Kidney (tissue), 14 donors: Measurements from ENCODE around the gene ATAD1. TPM values are rescaled to one million over a fixed set of nuclear protein-coding genes. Genes with fewer than 3 reads are reported as not detected.
"Not testable (repeated sequence)": the region's sequence is repeated elsewhere in the genome, so short reads cannot be mapped to it uniquely, and the experiment has no call there.

Source experiments
- DNase-seq, 5 donors: peaks; one replicate each; pipeline ENCODE4 v3.0.0-alpha.2; 2013 to 2020
- FAIRE-seq: peaks from 2 replicates; lab custom pipeline; 2012; peaks lifted over from hg19 to GRCh38; lab: Jason Lieb, UNC
- H3K27ac ChIP-seq, 2 donors: one replicate each; pipeline ENCODE4 v1.7.0; 2013; ENCODE audit warnings: low read depth in 2 of 2, low read length in 2 of 2, inconsistent platforms in 1 of 2
- H3K27me3 ChIP-seq: one replicate; pipeline ENCODE4 v1.7.1; 2013; ENCODE audit warnings: low read length, inconsistent platforms; ENCODE audit not compliant: control insufficient read depth, insufficient read depth
- H3K36me3 ChIP-seq, 3 donors: one replicate each; pipeline versions ENCODE4 v1.7.0 to v1.7.1; 2013; ENCODE audit warnings: low read length in 3 of 3, control low read depth in 1 of 3, inconsistent platforms in 1 of 3; ENCODE audit not compliant: insufficient read depth in 3 of 3, control insufficient read depth in 2 of 3
- H3K4me1 ChIP-seq, 3 donors: one replicate each; pipeline versions ENCODE4 v1.7.0 to v1.7.1; 2013; ENCODE audit warnings: low read length in 3 of 3, inconsistent platforms in 1 of 3, low read depth in 1 of 3; ENCODE audit not compliant: control insufficient read depth in 2 of 3, insufficient read depth in 2 of 3
- H3K4me3 ChIP-seq, 3 donors: one replicate each; pipeline versions ENCODE4 v1.7.0 to v1.8.1; 2013; ENCODE audit warnings: low read length in 3 of 3, control low read depth in 1 of 3, inconsistent platforms in 1 of 3
- H3K9ac ChIP-seq, 3 donors: one replicate each; pipeline versions ENCODE4 v1.7.0 to v1.7.1; 2013; ENCODE audit warnings: low read length in 3 of 3, control low read depth in 1 of 3, inconsistent platforms in 1 of 3
- H3K9me3 ChIP-seq, 3 donors: one replicate each; pipeline versions ENCODE4 v1.7.0 to v1.7.1; 2013; ENCODE audit warnings: low read length in 3 of 3, control low read depth in 1 of 3, inconsistent platforms in 1 of 3; ENCODE audit not compliant: control insufficient read depth in 2 of 3, insufficient read depth in 1 of 3
- CTCF ChIP-seq: IDR thresholded peaks from 3 replicates; pipeline ENCODE4 v1.5.1; 2012; ENCODE audit warnings: mild to moderate bottlenecking, moderate library complexity, borderline replicate concordance; ENCODE audit not compliant: insufficient read depth; ENCODE audit errors: extremely low read depth
- intact Hi-C: fragments of 100-400 bp; cut with DNase I; formaldehyde crosslinking; loops from one replicate; pipeline ENCODE4 v1.11.1; 2022
- polyA plus RNA-seq: library from polyadenylated mRNA; stranded (reverse); fragments of 350-450 nt; fragmentation: Illumina TruSeq; extraction: RNeasy Lipid Tissue Mini Kit (QIAGEN cat#74804); gene quantifications from one replicate; pipeline ENCODE4 v1.2.3, GENCODE V29; 2014; ENCODE audit warnings: low read depth, low replicate concordance; ENCODE audit not compliant: insufficient read depth
- total RNA-seq: library from RNA; stranded (reverse); fragmentation: NEBNext Ultra II Directional; extraction: Animal tissue kit (Norgen Biotek cat#: 25700); gene quantifications from one replicate; pipeline ENCODE4 v1.2.1, GENCODE V29; 2021
- donor health status: control.
- donor health status: control.
- donor health status: control.
- donor health status: control.
- donor health status: control.
- donor health status: DM: yes; HTN: yes; CAD: no.
- donor health status: Normal renal cell carcinoma (clear cell type).

The ATAD1 gene
- total and polyA plus RNA-seq, 2 donors from 2014 or later, result 22.0 to 57.3 TPM

- Histone ChIP-seq H3K36me3 (peaks cover 0 to 5% (median 0%) of the 10 kb centered on the region in 3 donors), H3K9me3 (peaks cover 0 to 2% (median 0%) of the 10 kb centered on the region in 3 donors), H3K4me1 (no peaks in the 10 kb centered on the region), H3K27ac (no peak overlapping the region), H3K4me3 (no peak overlapping the region), H3K9ac (no peak overlapping the region), H3K27me3 (no peaks in the 10 kb centered on the region)
- intact Hi-C loops, result no loop called here
- no peak for TF ChIP-seq CTCF
- DNase-seq (no peak), FAIRE-seq (no peak)
These were observed 14.7 kb downstream of the ATAD1 start for GRCh38 chr10:87803328-87803727.

GRCh38 chr10:87801813-87802435 is 16.1 kb downstream of the ATAD1 start:
- H3K27me3 ChIP-seq, H3K4me3 ChIP-seq, H3K36me3 ChIP-seq, H3K4me1 ChIP-seq, intact Hi-C loops, FAIRE-seq, H3K9ac ChIP-seq, H3K27ac ChIP-seq, DNase-seq, H3K9me3 ChIP-seq: not testable (repeated sequence)

DNA sequence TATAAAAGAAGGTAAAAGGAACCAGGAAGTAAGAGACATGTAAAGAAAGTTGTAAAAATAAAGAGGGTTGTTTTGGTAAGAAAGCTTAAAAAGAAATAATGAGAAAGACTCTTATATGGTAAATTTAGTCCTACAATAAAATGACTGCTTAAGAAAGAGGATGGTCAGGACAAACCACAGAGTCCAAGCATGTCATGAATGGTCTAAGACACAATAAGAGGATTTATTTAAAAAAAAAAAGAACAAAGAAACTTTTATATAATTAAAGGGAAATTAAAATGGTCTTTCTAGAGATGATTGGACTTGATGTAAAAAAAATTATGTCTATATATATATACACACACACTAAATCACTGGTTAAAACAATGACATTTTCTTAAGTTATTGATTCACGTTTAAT is 18.2 kb downstream of the ATAD1 start:
- Histone ChIP-seq H3K27ac (no peak overlapping the region), H3K4me1 (peaks cover 0 to 3% (median 0%) of the 10 kb centered on the region in 3 donors), H3K4me3 (no peak overlapping the region), H3K9ac (no peak overlapping the region), H3K27me3 (no peaks in the 10 kb centered on the region), H3K36me3 (peaks cover 0 to 5% (median 0%) of the 10 kb centered on the region in 3 donors), H3K9me3 (peaks cover 0 to 2% (median 0%) of the 10 kb centered on the region in 3 donors)
- no peak for TF ChIP-seq CTCF
- DNase-seq (no peak), FAIRE-seq (no peak)
- intact Hi-C loops, result no loop called here

DNA sequence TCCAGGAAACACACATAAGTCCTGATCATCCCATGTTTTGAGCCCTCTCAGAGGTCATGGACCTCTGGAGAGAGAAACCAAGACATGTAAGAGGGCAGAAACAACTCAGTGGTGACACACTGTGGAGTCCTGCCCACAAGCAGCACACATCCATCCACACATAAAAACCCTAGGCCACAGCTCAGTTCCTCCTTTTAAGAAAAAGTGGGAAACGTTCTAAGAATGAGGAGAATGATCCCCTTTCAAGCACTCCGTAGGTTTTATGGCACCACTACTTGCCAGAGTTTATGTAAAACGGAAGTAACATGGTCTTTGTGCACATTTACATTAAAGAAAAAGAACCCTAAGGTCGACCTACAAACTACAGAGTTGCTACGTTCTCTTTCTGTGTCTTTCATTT is 19.9 kb downstream of the ATAD1 start:
- intact Hi-C loops, result no loop called here
- TF ChIP-seq CTCF, result no peak
- Histone ChIP-seq H3K4me1 (peaks cover 0 to 3% (median 0%) of the 10 kb centered on the region in 3 donors), H3K4me3 (no peak overlapping the region), H3K9me3 (no peaks in the 10 kb centered on the region), H3K27ac (no peak overlapping the region), H3K27me3 (no peaks in the 10 kb centered on the region), H3K9ac (no peak overlapping the region), H3K36me3 (no peaks in the 10 kb centered on the region)
- DNase-seq (no peak), FAIRE-seq (no peak)
